Cerebellar nuclear complex (tissue), 1 donor: ENCODE results near the gene ZNF438.
"Not testable (repeated sequence)": the region's sequence is repeated elsewhere in the genome, so short reads cannot be mapped to it uniquely, and the experiment has no call there.

Source experiments
- DNase-seq, 2 experiments: peaks; one replicate each; lab custom pipeline; 2025; lab: John Stamatoyannopoulos, UW

The ZNF438 gene

GRCh38 chr10:30986053-30986555 is 45.6 kb downstream of the ZNF438 start:
- DNase-seq, result no peak

GRCh38 chr10:30985512-30985911 is 46.2 kb downstream of the ZNF438 start:
- DNase-seq, result no peak

DNA sequence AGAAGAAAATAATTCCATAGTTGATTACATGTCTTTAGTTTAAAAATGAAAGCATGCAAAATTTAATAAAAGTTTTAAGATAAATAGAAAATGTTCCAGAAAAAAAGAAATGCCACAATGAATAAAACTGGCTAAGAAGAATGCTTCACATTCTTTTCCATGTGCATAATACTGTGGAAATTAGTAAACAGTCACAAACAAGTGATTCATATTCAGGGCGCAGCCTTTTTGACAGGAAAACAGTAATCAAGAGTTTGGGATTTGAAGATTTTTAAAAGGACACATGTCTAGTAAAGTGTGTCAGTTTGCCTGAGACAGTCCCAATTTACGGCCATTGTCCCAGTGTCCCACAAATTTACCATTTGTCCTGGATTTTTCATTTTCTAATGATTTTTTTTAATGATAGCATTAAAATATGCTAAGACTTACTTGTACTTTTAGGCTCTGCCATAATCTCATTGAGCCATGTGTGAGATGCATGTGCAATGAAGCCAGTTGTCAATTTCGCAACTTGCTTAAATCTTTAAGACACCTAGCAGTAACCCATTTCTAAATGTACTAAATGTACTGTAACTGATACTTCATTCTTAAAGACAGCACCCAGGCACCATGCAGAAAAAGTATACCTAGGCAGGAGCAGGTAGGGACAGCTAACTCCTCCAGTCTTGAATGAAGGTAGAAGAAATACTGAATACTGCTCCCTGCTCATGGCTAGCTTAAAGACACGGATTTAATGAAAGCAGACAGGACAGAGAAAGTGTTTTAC is 46.9 kb downstream of the ZNF438 start:
- DNase-seq, result no peak

DNA sequence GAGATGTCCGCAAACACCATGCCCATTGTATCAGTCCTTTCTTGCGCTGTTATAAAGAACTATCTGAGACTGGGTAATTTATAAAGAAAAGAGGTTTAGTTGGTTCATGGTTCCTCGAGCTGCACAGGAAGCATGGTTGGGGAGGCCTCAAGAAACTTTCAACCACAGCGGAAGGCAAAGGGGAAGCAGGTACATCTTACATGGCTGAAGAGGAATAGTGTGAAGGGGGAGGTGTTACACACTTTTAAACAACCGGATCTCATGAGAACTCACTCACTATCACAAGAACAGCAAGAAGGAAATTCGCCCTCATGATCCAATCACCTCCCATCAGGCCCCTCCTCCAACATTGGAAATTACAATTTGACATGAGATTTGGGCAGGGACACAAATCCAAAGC is 48.5 kb downstream of the ZNF438 start:
- DNase-seq, result not testable (repeated sequence)

- no peak for DNase-seq
Observed at GRCh38 chr10:30980951-30981616, 50.6 kb downstream of the ZNF438 start.

DNA sequence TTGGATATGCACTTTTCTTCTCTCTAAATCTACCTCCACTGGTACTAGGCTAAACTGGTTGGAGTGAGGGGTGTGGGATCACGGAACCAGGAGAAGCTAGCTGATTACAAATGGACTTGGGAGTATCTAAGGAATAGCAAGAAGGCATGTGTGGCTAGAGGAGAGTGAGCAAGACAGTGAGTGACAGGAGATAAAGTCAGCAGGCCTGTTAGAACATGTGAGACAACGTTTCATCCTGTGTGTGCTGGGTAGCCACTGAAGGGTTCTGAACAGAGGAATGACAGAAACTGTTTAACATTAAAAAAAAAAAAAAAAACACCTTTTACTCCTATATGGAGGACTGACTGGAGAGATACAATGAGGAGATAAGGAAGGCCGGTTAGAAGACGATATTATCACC is 51.7 kb downstream of the ZNF438 start:
- no peak for DNase-seq

DNA sequence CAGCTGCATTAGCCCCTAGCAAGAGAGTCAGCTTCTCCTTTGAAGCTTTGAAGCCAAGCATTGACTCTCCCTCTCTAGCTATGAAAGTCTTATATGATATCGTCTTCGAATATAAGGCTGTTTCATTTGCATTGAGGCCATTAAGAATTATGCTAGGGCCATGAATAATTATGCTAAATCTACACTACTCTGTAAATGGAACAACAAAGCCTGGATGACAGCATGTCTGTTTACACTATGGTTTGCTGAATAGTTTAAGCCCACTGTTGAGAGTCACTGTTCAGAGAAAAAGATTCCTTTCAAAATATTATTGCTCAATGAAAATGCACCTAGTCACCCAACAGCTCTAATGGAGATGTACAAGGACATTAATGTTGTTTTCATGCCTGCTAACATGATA is 52.8 kb downstream of the ZNF438 start:
- no peak for DNase-seq

DNA sequence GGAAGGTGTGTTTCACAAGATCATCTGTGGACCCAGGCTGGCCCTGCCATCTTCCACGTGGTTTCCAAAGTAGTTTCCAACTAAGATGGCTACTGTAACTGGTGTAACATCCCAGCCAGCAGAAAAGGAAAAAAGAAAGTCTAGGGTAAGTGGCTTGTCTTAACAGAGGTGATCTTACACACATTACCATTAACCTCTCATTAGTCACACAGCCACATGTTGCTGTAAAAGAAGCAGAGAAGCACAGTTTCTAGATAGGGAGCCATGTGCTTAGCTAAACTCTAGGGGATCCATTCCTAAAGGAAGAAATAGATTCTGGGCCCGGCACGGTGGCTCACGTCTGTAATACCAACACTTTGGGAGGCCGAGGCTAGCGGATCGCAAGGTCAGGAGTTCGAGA is 54.3 kb downstream of the ZNF438 start:
- no peak for DNase-seq

GRCh38 chr10:30974773-30975415 is 56.8 kb downstream of the ZNF438 start:
- no peak for DNase-seq

DNA sequence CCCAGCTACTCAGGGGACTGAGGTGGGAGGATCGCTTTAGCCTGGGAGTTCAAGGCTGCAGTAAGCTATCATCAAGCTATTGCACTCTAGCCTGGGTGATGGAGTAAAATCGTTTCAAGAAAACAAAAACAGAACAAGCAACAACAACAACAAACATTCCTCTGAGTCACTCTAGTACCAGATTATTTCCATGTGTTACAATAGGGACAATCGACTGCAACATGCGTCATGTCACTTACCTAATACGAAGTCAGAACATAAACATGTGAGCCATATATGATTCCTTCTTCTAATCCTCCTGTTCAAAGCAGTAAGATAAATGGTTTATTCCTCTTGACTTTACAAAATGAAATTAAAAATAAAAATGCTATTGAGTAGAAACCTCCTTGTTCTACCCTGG is 57.3 kb downstream of the ZNF438 start:
- no peak for DNase-seq

DNA sequence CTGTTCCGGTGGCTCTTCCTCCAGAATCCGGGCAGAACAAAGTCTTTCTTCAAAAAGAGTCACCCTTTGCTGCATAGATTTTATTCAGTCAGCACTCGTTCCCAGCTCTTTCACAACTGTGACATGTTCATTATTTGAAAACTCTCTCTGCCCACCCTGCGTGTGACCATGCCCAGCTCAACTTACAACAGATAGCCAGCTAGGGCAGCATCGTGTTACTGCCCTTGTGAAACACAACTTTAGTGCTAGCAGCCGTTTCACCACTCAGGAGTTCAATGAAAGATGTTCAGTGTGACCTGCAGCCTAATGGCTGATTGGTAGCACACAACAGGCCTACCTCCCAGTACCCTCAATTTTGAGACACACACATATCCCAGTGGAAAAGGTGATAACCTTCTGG is 57.9 kb downstream of the ZNF438 start:
- no peak for DNase-seq

DNA sequence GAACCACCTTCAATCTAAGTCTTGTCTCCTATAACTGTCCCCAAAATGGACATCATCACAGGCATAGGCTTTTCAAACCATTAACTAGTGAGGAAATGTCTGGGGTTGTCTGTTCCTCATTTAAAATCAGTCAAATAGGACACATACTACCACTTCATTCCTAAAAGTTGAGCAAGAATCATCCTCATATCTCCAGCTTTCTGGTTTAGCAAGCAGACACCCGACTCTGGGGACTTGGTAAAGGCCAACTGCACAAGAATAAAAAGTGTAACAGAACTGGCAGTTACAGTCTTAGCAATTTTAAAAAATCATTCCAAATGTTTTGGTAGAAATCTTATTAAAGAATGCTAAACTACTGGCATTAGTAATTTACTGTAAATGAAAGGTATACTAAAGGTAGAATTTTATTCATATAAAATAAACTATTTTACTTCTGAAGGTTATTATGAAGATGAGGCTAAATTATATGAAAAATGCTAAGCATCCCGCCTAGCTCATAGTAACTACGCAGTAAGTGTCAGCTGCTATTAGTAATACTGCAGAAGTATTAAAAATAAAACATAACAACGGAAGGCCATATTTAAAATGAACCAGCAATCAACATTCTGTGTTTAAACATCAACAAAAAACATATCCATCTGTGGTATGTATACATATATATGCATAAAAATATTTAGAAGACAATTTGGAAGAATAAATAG is 60.8 kb downstream of the ZNF438 start:
- DNase-seq, result no peak

DNA sequence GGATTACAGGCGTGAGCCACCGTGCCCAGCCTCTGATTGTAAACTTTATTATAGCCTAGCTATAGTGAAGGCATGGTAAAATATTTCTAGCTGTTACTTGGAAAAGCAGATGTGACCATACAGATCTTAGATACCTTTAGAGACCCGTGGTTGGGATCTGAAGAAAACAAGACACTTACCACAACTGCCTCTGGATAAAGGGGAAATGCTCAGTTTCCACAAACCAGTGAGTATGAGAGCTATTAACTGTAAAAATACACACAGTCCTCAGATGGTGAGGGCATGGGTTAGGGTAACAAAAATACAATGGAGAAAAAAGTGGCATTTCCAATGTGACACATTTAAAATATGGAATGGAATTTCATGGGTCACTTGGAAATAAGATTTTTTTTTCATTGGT is 63.0 kb downstream of the ZNF438 start:
- no peak for DNase-seq

- DNase-seq, result no peak
Observed at GRCh38 chr10:30967650-30968410, 63.8 kb downstream of the ZNF438 start.

DNA sequence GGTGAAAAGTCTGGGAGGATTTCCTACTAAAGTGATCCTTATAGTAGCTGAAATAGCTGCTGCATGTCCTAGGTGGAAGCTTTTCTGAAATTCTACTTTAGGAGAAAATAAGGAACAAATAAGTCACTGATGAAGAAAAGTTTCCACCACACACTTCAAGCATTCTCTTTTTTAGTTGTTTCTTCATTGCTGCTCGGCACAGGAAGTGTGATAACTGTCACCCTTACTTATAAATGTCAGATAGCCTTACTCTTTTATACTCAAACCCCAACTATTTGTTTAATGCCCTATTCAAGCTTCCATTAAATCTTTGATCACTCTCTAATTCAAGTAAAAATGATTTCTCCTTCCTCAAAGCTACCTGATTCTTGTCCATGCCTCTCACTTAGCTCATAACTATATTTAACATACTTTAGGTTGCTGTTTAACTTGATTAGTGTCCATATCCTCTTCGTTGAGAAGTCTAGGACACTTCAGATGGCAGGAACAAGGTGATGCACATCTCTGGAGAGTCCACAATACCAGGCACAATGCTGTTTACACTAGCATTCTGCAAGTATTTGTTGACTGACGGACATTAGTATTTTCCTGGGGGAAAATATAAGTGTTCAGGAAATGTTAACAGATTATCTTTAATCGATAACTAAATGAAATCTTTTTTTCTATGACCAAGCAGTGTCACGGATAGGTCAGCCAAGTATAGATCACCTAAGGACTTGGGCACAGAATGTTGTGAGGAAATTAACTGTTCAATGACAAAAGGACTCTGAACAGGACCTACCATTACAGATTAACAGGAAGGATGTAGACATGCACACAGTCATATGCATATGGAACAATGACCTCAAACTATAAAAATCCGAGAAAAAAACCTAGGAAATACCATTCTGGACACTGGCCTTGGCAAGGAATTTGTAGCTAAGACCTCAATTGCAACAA is 67.4 kb downstream of the ZNF438 start:
- no peak for DNase-seq

- DNase-seq, result no peak
Observed at GRCh38 chr10:30962522-30962921, 69.1 kb downstream of the ZNF438 start.

DNA sequence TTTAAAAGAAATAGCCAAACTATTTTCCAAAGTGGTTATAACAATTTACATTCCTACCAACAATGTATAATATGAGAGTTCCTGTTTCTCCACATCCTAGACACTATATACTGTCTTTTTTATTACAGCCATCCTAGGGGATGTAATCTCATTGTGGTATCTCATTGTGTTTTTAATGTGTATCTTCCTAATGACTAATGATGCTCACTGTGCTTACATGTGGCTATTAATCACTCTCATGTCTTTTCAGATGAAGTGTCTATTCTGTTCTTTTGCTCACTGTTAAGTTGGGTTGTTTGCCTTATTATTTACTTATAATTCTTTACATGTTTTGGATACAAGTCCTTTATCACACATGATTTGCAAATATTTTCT is 71.8 kb downstream of the ZNF438 start:
- DNase-seq, result no peak

- DNase-seq, result not testable (repeated sequence)
Observed at GRCh38 chr10:30949218-30949617, 82.4 kb downstream of the ZNF438 start.

- DNase-seq, result no peak
Observed at GRCh38 chr10:30944005-30944404, 87.7 kb downstream of the ZNF438 start.

DNA sequence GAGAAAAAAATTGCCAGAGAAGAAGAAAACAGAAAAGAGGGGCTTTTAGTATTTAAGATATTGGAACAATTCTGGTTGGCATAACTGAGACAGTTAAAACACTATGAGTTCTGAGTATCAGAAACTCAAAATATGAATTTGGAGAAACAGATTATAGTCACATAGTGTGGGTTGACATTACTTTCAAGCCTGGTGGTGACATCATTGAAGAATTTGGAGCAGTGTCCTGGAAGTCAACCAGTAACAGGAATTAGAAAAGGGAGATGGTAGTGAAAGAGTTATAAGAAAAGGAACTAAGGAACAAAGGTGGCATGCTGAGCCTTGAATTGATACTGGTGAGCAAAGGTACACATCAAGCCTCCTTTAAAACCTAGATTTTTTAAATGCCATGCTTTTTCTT is 88.2 kb downstream of the ZNF438 start:
- DNase-seq, result no peak

DNA sequence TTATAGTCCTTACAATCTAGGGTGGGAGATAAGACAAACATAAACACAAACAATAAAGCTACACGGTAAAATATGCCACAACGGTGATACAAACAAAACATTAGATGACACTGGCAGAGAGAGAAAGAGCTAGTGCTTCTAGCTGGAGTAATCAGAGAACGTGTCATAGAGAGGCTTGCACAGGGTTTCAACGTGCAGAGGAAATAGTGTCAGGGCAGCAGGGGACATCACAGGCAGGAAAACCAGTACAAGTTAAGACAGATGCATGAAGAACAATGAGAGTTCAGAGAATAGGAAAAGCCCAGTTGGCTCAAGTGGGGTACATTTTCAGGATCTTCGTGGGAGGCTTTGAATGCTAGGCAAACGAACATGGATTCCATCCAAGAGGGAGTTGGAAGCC is 91.4 kb downstream of the ZNF438 start:
- DNase-seq, result no peak
